HG02870 (cell line): Measurements from ENCODE around the gene LRRC4C.

Experiments
- ATAC-seq: cut with Tn5 transposase; IDR thresholded peaks from one replicate; pipeline ENCODE4 v1.9.1; 2021; ENCODE audit warnings: mild to moderate bottlenecking, moderate library complexity; ENCODE audit not compliant: unreplicated experiment

LRRC4C gene

GRCh38 chr11:40397141-40397540 is 1062.3 kb downstream of the LRRC4C start:
- no peak for ATAC-seq

DNA sequence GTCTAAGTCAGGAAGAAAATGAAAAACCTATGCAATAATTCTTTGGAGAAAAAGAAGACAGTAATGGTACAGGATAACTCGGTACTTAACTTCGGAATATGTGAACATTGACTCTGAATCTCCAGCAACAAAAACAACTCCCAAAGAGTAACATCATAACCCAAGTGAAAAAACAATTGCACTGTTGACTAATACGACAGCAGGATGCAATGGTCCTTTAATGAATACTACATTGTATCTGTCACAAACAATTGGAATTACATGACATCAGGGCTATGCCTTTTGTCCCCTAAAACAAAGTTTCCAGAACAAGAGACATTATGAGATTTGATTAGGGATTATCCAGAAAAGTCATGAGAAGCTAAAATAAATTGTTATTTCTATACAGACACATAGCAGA is 1065.9 kb downstream of the LRRC4C start:
- ATAC-seq, result no peak

DNA sequence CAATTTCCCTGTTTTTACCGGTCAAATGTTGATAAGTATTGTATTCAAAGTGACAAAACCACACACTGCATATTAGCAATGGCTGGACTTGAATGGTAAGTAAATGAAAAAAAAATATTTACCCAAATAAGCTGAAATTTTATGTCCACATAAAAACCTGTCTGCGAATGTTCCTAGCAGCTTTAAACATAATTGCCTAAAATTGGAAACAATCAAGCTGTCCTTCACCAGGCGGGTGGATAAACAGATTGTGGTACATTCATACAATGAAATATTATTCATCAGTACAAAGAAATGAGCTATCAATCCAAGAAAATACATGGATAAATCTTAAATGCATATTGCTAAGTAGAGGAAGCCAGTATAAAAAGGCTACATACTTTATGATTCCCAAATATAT is 1067.8 kb downstream of the LRRC4C start:
- ATAC-seq, result no peak

GRCh38 chr11:40388097-40388818 is 1071.2 kb downstream of the LRRC4C start:
- ATAC-seq, result no peak

DNA sequence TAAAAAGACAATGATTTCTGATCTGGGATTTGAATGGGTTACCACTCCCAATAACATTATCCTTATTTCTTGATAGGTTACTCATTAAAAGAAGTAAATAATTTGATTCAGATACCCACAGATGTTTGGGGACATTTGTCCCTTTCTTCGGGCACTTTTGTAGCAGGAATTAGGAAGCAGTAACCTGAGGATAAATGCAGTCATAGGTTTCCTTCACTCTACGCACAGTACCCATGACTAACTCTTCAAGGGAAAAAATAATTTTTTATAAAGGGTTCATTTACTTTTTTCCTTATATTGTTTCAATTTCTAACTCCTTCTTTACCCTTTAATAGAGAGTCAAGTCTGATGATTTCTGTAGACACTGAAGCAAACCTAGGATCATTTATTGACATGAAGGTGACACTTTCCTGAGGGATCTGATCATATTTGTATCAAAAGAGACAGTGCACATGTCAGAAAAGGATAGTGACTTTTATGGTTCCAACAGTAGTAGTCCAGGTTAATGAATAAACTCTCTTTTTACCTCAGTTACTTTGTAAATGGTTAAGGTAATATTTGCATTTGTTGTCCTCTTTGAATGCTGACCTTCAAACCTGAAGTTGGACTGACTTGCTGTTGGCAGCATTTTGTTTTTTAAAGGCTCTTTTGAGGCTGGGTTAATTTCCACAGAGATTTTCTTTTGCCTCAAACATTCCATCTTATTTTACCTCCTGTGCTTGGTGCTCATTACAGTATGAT is 1072.0 kb downstream of the LRRC4C start:
- no peak for ATAC-seq

DNA sequence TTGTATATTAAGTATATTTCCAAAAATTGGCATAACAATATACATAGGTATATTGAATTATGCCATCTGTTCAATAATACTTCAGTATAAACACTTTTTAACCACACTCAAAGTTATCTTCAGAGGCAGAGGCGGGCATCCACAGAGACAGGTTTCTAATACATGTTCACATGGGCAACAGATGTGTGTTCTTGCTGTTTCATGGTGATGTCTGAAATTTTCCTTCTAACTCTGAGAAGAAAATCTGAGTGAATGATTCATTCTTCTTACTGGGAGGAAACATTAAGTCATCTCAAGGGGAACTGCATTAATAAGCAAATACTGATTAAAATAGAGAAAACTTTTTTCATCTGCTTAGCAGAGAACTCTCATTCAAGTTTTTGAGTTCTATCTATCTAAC is 1074.5 kb downstream of the LRRC4C start:
- no peak for ATAC-seq

DNA sequence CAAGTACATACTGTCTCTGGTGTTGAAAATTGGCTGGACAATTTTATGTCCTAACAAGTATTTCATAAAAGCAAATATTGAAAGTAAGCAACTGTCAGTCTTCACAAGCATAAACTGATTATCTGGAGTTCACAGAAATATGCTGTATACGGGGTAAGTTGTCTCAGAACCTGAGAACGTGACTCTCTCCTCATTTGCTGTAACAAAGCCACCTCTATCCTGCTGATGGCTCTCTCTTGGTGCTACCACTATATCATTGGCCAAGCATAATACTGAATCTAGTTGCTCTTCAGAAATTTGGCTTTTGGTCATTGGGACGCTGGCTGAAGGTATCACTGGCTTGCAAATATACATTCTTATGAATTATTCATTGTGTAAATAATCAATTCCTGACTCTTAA is 1078.0 kb downstream of the LRRC4C start:
- no peak for ATAC-seq

GRCh38 chr11:40380835-40381234 is 1078.6 kb downstream of the LRRC4C start:
- ATAC-seq, result no peak

DNA sequence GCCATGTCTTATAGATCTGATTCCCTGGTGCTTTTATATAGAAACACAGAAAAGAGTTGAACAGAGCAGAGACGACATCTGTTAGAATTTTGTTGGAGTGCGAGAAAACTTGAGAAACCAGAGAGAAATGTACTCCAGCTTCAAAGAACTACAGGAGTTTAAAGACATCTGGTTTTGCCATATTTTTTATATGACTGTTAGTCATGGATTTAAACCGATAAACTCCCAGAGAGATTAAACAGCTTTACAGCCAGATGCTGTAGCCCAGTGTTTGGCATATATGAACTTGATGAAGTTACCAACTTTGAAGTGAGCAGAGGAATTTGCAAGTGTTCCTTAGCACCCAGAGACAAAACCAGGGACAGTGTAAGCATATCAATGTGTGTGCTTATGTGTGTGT is 1083.1 kb downstream of the LRRC4C start:
- ATAC-seq, result no peak

DNA sequence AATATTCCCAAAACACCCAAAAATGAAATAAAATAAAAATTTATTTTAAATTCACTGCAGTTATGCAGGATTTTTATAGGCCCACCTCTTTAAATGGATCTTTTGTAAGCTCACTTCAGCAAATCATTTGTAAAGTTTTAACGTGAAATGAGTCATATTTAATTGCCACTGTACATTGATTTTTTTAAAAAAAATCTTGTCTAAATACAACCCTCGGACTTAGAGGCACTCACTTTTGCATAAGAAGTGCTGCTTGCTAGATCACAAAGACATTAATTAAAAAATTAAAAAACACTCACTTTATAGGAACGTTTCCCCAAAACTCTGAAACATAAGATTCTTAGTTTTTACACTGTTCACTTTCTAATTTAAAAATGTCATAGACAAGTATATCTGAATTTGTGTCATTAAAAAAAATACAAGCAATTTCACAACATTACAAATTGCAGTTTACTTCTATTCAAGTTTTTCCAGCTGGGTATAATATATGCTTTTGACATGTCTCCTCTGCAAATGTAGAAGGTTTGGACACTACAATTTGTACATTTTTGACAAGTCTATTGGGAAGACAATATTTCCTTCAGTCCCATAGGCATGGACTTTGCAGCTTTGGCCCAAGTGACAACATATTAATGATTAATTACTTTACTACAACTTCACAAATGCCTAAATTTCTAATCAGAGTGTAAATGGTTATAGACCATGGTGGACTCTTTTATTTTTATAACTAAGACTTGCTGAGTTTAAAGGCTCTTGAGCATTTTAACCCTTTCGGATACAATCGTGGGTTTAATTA is 1088.4 kb downstream of the LRRC4C start:
- ATAC-seq, result no peak

DNA sequence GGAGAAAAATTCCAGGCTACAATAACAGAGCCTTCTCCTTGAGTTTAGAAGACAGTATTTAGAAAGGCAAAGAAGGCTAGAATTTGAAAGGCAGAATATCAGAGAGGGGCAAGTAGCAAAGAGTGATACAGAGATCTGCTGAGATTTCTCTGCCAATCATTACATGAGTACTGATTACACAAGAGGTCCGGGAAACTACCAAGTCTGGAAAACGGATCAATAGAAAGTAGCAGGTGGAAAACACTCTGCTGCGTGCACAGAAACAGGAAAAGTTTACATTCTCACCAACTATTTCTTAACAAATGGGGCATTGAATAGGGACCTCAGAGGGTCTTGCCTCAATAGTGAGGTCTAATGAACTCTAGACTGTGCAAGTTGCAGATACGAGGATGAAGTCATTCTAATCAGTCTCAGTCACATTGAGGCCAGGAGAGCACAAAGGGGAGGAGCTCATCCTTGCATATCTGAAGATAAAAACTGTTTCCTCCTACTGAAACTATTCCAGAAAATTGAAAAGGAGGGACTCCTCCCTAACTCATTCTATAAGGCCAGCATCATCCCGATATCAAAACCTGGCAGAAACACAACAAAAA is 1099.2 kb downstream of the LRRC4C start:
- no peak for ATAC-seq

- ATAC-seq, result no peak
These were observed 1105.3 kb downstream of the LRRC4C start for GRCh38 chr11:40354121-40354520.

DNA sequence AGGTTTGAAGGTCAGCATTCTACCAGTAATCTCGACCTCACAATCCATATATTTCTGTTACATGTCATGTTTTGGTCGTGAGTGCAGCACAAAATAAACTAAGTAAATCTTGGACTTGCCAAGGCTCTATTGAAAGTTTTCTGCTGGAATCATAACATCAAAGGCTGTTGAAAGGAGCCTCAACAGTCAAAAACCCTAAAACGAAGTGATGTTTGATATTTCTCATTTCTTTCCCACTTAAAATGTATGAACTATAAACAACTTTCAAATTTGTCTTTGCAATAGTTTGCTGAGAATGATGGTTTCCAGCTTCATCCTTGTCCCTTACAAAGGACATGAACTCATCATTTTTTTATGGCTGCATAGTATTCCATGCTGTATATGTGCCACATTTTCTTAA is 1118.5 kb downstream of the LRRC4C start:
- ATAC-seq, result no peak

- ATAC-seq, result no peak
These were observed 1120.7 kb downstream of the LRRC4C start for GRCh38 chr11:40338739-40339138.

DNA sequence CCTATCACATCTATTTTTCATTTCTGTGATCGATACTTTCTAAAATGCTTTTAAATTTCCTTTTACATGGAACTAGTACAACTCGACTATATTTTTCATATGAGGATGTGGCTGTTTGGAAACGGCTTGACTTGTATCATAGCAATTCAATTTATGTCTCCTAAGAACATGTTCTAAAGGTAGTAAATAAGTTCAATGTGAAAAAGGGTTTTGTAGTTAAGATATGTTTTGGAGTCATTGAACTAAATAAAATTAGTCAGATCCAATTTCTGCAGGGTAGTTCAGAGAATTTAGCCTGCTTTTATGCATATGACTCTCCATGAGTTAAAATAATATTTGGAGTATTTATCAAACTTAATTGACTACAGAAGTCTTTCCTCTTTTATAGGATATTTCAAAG is 1121.4 kb downstream of the LRRC4C start:
- ATAC-seq, result no peak

GRCh38 chr11:40337118-40337517 is 1122.3 kb downstream of the LRRC4C start:
- no peak for ATAC-seq

DNA sequence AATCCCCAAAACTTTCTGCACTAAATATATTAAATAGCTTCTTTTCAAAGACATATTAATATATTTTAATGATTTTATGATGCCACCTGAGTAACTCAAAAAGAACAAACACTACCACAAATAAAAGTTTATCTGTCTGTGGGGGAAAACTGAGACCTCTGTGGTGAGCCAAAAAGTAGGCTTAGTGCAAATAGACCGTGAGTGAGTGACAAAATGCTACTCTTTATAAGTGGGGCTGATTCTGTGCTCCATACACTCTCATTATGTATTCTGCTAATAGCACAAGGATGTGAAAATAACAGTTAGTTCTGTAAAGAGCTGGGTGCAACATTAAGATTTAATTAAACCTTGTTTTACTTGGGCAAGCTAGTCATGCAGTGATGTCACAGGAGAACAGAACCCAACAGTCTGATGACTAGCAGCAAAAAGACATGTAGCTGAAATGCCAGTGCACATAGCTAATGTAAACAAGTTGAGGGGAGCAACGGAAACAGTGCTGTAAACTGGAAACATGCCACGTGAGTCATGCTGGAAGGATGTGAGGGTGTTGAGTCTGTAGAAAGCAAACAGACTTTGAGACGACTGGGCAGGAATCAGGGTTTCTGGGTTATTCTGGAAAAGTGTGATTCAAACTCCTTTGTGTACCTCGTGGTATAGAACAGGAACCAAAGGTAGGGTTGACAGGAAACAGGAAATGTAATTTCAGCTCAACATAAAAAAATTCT is 1130.4 kb downstream of the LRRC4C start:
- ATAC-seq, result no peak

DNA sequence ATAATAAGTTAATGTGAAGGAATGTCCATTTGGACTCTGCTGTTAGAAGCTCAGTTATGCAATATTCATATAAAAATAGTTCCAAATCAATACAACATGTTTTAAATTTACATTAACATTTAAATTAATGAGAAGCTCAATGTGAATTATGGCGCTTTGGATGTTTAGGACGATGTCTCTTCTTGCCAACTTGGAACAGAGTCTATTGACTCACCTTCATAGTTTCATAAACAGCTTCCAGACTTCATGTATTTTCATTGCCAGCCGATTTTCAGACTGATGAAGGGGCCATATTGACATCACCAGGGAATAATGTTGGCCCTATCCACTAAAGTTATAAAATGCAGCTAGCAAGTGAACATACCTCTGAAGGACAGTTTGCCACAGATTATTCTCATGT is 1136.2 kb downstream of the LRRC4C start:
- ATAC-seq, result no peak

DNA sequence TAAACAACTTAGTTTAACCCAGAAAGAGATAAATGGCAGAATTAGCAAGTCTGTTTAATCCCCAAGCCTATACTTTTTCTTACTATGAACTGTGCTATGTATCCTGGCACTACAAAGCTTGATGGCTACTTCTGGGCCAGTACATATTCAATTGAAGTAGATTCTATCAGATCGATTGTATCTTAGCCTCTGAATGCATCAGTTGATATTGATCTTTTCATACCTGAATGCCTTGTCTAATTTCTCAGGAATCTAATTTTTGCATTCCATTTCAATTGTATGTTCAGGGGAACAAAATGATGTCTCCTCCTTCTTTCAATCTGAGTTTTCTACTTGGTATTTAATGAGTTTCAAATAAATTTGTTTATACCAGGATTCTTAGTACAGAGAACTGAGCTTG is 1137.9 kb downstream of the LRRC4C start:
- no peak for ATAC-seq

DNA sequence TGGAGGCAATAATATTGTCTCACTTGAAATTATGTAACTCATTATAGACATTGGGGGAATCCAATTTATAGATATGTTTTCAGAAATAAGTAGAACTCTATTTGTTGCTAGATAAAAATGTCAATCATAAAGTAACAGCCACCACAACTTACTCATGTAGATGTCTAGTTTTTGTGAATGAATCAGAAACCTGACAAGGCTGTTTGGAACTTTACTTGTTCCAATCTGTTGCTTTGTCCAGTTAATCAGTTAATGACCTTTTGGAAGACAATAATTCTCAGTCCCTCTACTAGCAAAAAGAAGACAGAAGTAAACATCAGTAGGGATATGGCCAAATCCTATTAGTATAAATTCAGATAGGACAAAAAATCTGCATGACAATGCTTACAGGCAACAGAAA is 1143.3 kb downstream of the LRRC4C start:
- ATAC-seq, result no peak

DNA sequence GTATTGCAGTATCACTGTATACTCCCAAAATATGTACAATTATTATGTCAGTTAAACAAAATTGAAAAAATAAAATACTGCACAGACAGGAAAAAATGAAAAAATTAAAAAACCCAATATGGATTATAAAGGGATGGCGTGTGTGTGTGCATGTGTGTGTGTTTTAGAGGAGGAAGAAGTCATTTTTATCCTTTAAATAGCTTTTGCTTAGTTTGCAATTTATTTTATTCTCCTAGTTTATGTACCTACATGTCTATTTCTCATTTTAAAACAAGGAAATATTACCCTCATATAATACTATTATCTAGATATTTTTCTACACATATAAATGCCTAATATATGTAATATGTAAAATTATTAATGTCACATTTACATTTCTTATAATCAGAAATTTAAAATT is 1144.3 kb downstream of the LRRC4C start:
- ATAC-seq, result no peak
